Neural progenitor cell (in vitro differentiated cells): ENCODE results near the gene SLC34A2.

ENCODE experiments used
- CTCF ChIP-seq: fragments of 200-600 bp; sonication (generic); IDR thresholded peaks from 2 replicates; pipeline ENCODE4 v1.5.1; 2017; ENCODE audit warnings: antibody characterized with exemption, mild to moderate bottlenecking
- EZH2 ChIP-seq: fragments of 200-600 bp; sonication (generic); IDR thresholded peaks from 2 replicates; pipeline ENCODE4 v1.6.1; 2017; ENCODE audit warnings: antibody characterized with exemption, mild to moderate bottlenecking, moderate library complexity
- EZH2phosphoT487 ChIP-seq: fragments of 200-600 bp; sonication (generic); IDR thresholded peaks from 2 replicates; pipeline ENCODE4 v1.6.1; 2017; ENCODE audit warnings: antibody characterized with exemption

GRCh38 chr4:25712611-25713010, 57.0 kb downstream of the SLC34A2 start:
- no peak for TF ChIP-seq CTCF
- TF ChIP-seq EZH2, result no peak
- no peak for TF ChIP-seq EZH2phosphoT487
